AG10803 (cell line): ENCODE measurements around the gene ASCC1.

ENCODE experiments used
- DNase-seq: peaks from one replicate; pipeline ENCODE4 v3.0.0; 2010; ENCODE audit warnings: low read depth
- H3K4me3 ChIP-seq: 2 replicates; pipeline ENCODE4 v1.5.1; 2011; ENCODE audit warnings: mild to moderate bottlenecking, low read length, control low read depth
- CTCF ChIP-seq: conservative IDR thresholded peaks from 2 replicates; pipeline ENCODE4 v1.5.1; 2011; ENCODE audit warnings: mild to moderate bottlenecking, low read length, control low read depth, inconsistent platforms

Gene ASCC1

GRCh38 chr10:72086466-72087391, 129.3 kb downstream of the ASCC1 start:
- no peak overlapping the region for H3K4me3 ChIP-seq

DNA sequence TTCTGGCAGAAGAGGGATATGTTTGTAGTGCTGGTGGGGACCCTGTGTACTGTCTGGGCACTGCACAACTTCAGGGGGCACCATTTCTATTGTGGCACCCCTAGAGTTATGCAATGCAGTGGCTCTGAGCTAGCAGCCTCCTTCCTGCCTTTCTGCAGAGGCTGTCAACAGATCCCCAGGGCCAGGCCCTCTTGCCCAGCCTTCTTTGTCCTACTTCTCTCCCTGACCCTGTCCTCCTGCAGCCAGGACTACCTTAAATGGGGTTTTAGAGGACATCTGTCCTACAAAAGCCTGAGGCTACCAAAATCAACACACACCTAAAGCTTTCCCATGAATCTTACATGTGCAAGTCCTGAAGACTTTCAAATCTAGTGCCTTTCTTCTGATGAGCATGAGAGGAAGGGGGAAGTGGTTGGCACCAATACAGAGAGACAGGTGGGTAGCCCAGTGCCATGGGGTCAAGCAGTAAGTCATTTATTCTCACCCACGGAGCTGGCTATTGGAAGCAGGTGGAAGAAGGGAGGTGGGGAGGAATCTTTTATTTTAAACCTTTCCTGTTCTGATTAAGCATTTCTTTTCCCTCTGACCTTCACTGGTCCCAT, 130.1 kb downstream of the ASCC1 start:
- no peak overlapping the region for H3K4me3 ChIP-seq
- no peak for DNase-seq
- no peak for TF ChIP-seq CTCF

More at GRCh38 chr10:72086466-72087391, 129.3 kb downstream of the ASCC1 start:
- TF ChIP-seq CTCF = no peak
- no peak for DNase-seq

DNA sequence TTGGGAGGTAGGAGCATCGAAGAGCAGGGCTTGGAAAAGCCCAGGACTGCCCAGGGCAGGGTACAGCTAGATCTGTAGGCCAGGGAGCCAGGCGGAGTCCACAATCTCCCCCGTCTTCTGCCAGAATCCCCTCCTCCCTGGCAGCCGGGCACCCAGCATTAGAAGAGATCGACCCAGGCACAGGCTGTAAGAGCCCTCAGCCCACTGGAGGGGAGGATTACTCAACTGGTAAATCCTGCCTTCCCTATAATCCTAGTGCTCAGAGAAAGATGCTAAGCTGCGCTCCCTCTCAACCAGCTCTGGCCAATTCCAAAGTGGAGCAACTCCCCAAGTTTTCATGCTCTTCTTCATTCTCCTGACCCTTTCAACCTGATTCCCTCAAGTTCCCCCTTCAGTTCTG, 130.9 kb downstream of the ASCC1 start:
- no peak for DNase-seq
- no peak for TF ChIP-seq CTCF
- H3K4me3 ChIP-seq = no peak overlapping the region

DNA sequence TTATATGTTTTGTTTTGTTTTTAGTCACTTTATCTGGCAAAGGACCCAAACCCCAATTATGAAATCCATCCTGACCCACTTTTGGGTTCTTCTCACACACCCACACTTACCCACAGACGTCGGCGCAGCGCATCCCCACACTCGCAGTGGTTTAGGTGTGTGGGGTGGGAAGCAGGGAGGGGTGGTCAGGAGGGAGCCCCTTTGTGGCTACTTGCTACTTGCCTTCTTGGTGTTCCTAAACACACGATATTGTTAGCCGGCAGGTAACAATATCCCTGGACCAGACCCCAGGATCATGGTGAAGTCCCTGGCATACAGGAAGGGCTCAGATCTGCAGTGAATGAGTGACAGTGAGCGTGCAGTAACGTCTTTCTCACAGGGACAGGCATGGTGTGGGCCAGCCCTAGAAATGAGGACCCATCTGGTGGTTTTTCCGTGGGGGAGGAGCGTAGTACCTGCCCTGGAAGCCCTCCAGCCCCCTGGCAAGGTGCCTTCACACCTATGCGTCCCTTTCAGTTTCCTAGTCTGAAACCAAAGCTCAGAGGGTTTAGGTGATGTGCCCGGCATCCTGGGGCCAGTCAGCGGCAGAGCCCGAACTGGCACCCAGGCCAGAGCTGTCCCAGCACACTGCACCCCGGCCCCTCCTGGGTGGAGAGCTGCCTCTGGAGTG, 132.2 kb downstream of the ASCC1 start:
- no peak for TF ChIP-seq CTCF
- no peak overlapping the region for H3K4me3 ChIP-seq
- no peak for DNase-seq

- H3K4me3 ChIP-seq = no peak overlapping the region
- no peak for DNase-seq
- no peak for TF ChIP-seq CTCF
These were observed 133.0 kb downstream of the ASCC1 start for GRCh38 chr10:72082856-72083789.

DNA sequence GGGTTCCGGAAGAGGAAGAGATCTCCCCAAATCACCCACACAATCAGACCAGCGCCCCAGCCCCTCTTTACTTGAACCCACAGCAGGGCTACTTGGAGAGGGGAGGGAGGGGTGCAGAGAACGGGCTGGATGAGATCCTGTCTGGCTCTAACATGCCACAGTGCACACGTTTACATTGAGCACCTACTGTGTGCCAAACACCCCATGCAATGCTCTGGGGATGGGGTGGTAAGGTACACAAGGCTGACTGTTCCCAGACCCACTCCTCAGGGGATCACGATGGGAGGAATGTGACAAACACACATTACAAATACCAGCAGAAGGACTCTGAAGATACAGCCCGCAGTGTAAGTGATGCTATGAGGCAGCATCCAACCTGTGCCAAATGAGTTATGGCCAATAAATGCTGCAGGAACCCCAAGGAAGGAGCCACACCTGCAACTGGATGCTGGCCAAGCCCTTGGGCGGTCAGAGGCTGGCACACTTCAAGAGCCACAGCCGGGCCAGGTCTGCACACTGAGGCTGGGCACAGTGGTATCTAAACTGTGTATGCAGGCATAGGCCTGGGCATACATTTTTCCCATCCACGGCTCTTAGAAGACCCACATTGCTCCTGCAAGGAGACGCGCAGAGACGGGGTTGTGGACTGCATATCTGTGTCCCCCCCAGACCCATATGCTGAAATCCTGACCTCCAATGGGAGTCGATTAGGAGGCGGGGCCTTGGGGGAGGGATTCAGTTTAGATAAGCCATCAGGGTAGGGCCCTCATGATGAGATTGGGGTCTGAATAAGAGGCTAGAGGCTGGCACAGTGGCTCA, 134.1 kb downstream of the ASCC1 start:
- no peak for TF ChIP-seq CTCF
- DNase-seq = no peak

More for the DNA sequence above, 134.1 kb downstream of the ASCC1 start:
- no peak overlapping the region for H3K4me3 ChIP-seq
